Activated naive CD4-positive, alpha-beta T cell treated with Interleukin-2 at 50 U/mL for 16 hours (primary cell): ENCODE results near the gene TWSG1.
"Not testable (repeated sequence)": the region's sequence is repeated elsewhere in the genome, so short reads cannot be mapped to it uniquely, and the experiment has no call there.

Experiments used
- DNase-seq: peaks from one replicate; pipeline ENCODE4 v3.0.0-alpha.2; 2020

The TWSG1 gene

DNA sequence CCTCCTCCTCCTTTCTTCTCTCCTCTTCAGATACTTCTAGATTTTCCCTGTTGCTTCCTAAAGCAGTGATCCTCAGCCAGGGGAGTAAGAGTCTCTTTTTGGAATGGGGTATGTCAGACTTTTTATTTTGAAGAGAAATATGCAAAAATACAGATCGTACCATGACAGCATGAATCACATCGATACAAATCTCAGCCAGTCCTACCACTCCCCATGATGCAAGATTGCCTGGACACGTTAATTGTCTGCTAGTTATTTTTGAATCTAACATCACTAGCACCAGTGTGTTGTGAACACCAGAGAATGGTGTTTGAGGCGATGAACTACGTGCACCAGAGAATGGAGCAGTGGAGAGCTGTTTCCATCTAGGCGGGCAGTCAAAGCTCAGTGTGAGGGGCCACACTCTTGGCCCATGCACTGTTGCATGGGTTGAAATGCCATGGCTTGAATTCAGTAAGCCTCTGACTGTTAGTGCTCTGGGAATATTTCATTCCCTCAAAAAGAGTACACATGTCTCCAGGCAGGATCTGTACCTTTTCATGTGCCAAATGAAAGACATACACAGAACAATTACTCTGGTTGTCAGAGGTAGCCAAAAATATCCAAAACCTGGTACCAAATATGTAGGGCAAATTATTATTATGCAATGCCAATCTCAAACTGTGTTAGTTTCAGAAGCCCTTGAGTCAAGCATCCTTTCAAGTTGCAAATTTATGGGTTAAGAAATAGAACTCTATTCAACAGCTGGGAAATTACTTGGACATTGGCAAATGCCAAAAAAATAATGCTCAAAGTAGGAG is 94.5 kb downstream of the TWSG1 start:
- DNase-seq, result no peak

DNA sequence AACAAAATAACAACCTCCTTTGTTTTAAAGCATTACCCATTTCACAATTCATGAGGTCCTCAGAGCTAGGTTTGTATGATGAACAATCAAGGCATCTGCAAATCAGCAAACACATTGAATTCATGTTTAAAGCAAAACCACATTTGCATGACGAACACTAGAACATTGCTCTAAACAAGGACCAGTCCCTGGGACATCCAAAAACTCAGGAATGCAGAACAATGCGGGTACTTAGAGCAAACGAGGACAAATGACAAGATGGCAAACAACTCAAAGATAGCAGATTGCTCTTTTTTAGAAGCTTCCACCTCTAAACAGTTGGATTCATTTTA is 95.1 kb downstream of the TWSG1 start:
- no peak for DNase-seq

DNA sequence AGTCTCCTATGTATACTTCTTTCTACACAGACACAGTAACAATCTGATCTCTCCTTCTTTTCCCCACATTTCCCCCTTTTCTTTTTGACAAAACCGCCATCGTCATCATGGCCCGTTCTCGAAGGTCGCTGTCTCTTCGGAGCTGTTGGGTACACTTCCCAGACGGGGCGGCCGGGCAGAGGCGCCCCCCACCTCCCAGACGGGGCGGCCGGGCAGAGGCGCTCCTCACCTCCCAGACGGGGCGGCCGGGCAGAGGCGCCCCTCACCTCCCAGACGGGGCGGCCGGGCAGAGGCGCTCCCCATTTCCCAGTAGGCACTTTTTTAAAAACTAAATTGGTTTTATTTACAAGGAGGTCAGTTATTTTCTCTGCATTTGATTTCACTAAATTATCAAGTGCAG is 95.7 kb downstream of the TWSG1 start:
- not testable (repeated sequence) for DNase-seq

DNA sequence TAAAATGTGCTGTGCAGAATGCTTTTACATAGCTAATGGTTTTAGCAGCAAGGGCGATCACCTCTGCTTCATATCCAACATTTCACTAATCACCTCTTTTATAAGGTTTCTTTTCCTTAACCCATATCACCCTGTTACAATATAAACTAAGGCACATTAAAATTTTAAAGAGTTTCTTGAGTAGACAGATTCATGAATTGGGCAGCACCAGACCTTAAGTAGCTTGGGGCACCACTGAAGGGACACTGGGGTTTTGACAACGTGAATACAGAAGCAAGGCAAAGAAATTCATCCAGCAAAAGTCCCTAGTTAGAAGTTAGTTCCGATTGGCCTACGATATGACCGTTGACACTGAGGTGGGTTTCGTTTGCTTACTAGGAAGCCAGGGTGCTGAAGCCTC is 96.7 kb downstream of the TWSG1 start:
- DNase-seq, result no peak

DNA sequence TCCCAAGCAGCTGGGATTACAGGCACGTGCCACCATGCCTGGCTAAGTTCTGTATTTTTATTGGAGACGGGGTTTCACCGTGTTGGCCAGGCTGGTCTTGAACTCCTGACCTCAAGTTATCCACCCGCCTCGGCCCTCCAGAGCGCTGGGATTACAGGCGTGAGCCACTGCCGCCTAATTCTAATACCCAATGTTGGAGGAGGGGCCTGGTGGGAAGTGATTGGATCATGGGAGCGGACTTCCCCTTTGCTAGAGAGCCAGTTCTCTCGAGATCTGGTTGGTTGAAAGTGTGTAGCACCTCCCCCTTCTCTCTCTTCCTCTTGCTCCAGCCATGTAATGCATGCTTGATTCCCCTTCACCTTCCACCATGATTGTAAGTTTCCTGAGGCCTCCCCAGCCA is 98.5 kb downstream of the TWSG1 start:
- DNase-seq, result not testable (repeated sequence)

DNA sequence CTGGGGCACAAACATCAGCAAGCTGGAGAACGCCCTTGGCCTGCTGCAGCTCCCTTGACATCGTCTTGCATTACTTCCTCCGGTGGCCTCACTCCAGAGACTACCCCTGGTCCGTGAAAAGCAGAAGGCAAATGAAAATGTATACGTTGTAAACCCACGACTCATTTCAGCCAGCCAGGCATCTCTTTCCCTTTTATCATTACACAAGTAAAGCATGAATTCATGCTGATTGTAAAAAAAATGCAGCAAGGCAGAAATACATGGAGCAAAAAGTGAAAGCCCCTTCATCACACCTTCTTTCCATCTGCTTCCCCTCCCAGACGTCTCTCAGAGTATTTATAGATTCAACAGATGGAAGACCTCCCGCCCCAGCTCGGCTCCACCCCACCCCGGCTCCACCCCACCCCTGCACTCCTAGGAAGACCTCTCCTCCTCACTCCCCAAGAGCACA is 99.1 kb downstream of the TWSG1 start:
- no peak for DNase-seq

DNA sequence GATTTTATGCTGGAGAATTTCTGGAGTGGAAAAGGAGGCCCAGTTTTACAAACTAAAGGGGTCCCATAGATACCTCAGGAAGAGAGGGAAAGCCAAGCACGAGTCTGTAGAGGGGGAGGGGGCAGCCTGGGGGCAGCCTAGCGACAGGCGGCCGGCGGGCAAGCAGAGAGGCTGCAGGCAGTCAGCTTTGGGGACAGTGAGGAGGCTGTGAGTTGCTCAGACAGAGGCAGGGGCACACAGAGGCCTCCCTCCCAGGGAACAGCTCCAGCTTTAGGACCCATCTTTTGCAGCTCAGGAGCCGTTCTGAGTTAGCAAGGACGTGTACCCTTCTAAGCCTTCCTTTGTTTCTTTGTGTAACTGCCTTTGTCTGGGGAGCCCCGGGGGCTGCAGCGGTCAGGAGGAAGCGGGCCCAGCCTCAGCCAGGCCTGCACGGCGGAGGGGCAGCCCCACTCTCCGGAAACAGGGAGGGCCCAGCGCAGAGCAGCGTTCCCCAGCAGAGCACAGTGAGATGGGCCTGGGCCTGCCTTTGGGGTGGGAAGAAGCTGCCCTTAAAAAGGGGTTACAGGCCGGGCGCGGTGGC is 99.6 kb downstream of the TWSG1 start:
- no peak for DNase-seq

DNA sequence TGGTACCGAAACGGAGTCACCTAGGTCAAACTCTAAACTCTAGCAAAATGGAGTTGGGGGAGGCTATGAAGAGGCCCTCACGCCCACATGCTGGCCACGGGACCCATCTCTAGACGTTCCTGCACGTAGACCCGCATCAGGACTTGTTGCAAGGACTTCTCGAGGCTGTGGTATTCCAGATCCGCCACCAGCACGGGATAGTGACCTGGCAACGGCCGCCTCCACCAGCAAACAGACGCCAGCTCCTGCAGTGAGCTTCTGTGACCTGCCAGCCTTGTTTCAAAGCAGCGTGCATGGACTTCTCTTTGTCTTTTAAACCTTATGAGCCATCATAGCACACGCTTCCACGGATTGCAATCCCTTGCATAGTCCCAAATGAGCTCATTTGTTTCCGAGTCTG is 100.5 kb downstream of the TWSG1 start:
- no peak for DNase-seq

DNA sequence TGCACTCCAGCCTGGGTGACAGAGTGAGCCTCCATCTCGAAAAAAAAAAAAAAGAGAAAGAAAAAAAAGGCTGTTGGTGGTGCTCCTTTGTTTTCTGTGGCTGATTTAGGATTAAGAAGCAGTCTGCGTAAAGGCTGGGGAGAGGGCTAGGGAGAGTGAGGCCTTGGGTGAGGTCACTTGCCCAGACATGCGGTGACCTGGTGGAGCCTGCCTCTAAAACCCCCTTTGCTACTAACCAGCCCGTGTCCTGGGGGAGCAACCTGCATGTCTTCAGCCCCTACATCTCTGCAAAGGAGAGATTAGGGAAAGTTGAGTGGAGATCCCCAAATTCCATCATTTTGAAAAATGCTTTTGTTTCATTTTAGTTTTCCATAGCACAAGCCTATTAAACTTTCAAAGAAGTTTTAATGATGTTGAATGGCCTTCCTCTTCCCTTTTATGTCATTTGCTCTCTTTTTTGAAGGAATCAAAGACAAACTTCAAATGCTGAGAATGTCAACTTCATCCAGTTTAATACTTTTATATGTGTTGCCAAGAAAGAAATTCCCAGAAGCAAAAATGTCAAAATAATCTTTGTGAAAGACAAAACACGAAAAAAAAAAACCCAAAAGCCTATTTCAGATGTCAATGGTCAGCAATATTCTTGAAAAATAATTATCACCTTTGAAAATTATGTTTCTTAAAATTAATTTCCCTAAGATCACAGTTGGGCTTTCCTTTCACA is 101.8 kb downstream of the TWSG1 start:
- DNase-seq, result no peak

DNA sequence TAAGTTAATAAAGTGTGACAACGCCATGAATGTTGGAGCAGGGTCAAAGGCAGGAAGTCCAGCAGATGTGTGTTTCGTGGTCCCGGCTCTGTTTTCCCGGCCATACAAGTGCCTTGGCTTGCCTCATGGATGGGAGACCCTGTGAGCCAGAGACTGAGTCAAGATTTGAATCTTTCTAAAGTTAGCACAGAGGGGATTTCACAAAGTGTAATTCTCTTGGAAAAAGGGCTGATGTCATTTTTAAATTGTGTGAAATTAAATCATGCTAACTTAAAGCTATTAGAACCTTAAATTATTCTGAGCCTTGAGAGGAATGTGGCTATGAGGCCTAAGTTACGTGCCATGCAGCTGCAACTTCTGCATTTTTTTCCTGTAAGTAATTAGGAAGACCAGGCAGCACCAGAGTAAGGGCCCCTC is 102.5 kb downstream of the TWSG1 start:
- DNase-seq, result no peak

DNA sequence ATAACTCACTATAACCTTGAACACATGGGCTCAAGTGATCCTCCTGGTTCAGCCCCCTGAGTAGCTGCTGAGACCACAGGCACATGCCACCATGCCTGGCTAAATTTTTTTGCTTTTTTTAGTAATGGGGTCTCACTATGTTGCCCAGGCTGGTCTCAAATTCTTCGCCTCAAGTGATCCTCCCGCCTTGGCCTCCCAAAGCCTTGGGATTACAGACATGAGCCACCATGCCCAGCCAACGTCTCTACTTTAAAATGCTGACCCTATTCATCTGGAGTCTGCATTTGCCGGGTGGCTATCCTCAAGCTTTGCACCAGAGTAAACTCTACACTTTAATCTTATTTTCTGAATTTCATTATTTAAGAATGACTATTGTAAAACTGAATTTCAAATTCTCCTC is 103.1 kb downstream of the TWSG1 start:
- DNase-seq, result no peak

DNA sequence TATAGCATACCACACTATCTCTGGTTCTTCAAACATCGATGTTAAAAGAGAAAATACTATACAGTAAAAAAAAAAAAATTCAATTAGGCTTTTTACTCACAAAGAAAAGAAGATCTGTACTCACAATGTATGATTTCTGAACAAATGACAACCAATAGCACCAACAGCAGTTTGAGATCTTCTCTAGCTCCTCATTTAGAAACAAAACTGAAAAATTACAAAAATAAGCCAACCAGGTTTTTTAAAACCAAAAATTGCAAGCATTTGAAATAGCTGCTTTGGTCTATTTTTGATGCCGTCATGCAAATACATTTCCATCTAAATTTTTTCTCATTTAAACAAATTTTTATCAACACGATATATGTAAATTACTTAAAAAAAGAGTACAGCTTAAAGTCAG is 106.5 kb downstream of the TWSG1 start:
- no peak for DNase-seq

DNA sequence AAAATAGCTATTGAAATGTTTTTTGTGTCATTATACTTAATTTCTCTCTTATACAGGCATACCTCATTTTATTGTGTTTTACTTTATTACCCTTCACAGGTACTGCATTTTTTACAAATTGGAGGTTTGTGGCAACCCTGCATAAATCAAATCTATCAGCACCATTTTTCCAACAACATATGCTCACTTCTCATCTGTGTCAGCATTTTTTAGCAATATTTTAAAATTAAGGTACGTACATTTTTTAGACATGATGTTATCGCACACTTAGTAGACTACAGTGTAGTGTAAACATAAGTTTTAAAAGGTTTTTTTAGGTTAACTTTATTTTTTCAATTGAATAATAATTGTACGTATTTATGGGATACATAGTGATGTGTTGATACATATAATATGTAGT is 110.0 kb downstream of the TWSG1 start:
- no peak for DNase-seq

DNA sequence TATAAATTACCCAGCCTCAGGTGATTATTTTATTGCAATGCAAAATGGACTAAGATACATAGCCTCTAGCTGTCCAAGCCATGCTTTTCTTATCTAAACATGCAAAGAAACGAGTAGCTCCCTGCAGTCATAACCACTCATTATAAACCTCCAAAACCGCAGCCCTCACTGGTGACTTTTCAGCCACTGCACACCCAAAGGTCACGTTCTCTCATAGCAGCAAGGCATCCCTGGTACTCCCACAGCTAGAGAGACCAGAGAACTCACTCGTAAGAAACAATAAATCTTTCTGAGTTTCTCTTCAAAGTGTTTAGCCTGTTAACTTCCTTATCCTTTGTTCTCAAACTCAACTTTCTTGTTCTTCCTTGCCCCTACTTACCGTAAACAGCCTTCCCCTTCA is 112.3 kb downstream of the TWSG1 start:
- DNase-seq, result no peak

DNA sequence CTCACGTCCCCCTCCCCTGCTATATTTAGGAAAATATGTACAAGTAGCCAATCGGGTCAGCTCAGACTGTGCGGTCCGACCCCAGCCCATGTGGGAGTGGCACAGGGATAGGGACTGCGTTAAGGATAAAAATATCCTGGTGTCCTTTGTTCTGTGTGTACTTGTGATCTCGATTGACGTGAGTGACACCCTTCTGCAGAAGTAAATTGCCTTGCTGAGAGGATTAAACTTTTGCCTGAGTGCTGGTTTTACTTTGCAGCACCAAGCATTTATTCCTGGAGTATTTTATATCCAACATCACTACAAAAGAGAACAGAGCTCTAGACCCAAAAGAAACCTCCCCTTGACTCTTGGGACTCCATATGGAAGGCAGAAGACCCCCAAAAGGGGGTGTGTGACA is 112.8 kb downstream of the TWSG1 start:
- no peak for DNase-seq

DNA sequence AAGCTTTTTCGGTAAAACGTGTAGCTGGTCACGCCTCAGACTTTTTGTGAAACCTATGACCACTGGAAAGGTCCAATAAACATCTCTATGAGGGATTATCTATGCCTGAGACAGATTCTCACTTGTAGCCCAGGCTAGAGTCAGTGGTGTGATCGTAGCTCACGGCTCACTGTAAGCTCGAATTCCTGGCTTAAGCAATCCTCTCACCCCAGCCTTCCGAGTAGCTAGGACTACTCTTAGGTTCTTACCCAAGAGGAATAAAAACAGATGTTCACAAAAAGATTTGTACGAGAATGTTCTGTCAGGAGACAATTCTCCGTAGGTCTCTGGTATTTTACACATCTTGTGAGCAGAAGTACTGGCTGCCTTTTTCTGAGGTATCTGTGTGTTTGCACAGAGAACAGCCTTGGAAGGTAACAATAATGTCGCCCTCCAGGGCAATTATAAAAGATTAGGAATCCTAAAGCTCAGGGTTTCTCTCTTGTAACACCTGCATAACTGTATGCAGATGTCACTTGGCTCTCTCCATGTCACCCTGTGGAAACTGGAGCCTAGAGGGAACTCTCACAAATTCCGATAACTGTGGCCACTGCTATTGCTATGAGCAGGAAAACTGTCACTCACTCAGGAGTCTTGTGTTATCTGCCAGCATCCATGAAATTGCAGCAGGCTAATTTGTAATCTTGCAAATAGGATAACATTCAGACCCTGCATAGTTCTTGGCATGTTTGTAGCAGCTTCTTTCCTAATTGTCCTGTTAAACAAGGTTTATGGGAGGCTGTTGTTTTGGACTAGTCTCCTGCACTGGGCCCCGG is 115.2 kb downstream of the TWSG1 start:
- no peak for DNase-seq

DNA sequence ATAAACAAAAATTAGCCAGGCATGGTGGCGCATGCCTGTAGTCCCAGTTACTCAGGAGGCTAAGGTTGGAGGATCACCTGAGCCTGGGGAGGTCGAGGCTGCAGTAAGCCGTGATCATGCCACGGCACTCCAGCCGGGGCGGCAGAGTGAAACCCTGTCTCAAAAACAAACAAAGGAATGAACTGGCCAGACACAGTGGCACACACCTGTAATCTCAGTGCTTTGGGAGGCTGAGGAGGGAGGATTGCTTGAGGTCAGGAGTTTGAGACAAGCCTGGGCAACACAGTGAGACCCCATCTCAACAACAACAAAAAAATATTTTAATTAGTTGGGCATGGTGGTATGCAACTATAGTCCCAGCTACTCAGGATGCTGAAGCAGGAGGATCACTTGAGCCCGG is 116.3 kb downstream of the TWSG1 start:
- DNase-seq, result not testable (repeated sequence)
